IMR-90 (cell line): ENCODE measurements around the gene HDDC3. TPM values are rescaled to one million over a fixed set of nuclear protein-coding genes. Genes with fewer than 3 reads are reported as not detected.

Source experiments
- ATAC-seq: fragments of 200-7000 bp; cut with Tn5 transposase; 2 replicates; pipeline ENCODE4 v1.9.1; 2020; ENCODE audit warnings: low read depth, mild to moderate bottlenecking, moderate library complexity
- BruUV-seq: library from RNA; stranded (reverse); fragments of 400-500 nt; replicated peaks from 2 replicates; lab custom pipeline; 2021; lab: Mats Ljungman, UMichigan
- CTCF ChIA-PET: fragments of 300-600 bp; formaldehyde crosslinking; extraction: SDS; loops from one replicate; lab custom pipeline; 2021; ENCODE audit warnings: antibody characterized with exemption; lab: Yijun Ruan, JAX
- POLR2A ChIA-PET: fragments of 300-600 bp; sonication (Branson Sonifier 250); formaldehyde crosslinking; loops from one replicate; lab custom pipeline; 2022; ENCODE audit warnings: antibody characterized with exemption; ENCODE audit not compliant: unreplicated experiment; lab: Charles Lee
- DNase-seq: peaks from one replicate; pipeline ENCODE4 v3.0.0; 2013
- H2AFZ ChIP-seq: replicated peaks from 2 replicates; pipeline ENCODE3; 2013; ENCODE audit warnings: low read length, mild to moderate bottlenecking; ENCODE audit not compliant: poor library complexity
- H2AK5ac ChIP-seq: 2 replicates; pipeline ENCODE4 v1.6.1; 2013; ENCODE audit warnings: low read depth, low read length, inconsistent platforms
- H2AK9ac ChIP-seq: replicated peaks from 2 replicates; pipeline ENCODE3; 2013; ENCODE audit warnings: mild to moderate bottlenecking, low read depth, low read length, moderate library complexity; ENCODE audit not compliant: poor library complexity
- H2BK120ac ChIP-seq: 2 replicates; pipeline ENCODE4 v1.6.1; 2013; ENCODE audit warnings: low read depth, low read length, inconsistent platforms
- H2BK15ac ChIP-seq: 3 replicates; pipeline ENCODE4 v1.6.1; 2013; ENCODE audit warnings: low read depth, low read length, inconsistent platforms
- H2BK20ac ChIP-seq: 2 replicates; pipeline ENCODE4 v1.6.1; 2013; ENCODE audit warnings: low read depth, mild to moderate bottlenecking, inconsistent platforms, low read length, moderate library complexity
- H2BK5ac ChIP-seq: 2 replicates; pipeline ENCODE4 v1.6.1; 2013; ENCODE audit warnings: mild to moderate bottlenecking, low read depth, low read length, inconsistent platforms; ENCODE audit not compliant: poor library complexity, severe bottlenecking
- H3K14ac ChIP-seq: replicated peaks from 2 replicates; pipeline ENCODE4 v1.6.1; 2013; ENCODE audit warnings: low read depth, low read length, inconsistent platforms
- H3K18ac ChIP-seq: 2 replicates; pipeline ENCODE4 v1.6.1; 2013; ENCODE audit warnings: low read depth, low read length, control low read depth
- H3K23ac ChIP-seq: 2 replicates; pipeline ENCODE4 v1.6.1; 2013; ENCODE audit warnings: low read depth, low read length, inconsistent platforms
- H3K27ac ChIP-seq: 2 replicates; pipeline ENCODE4 v1.5.1; 2013; ENCODE audit warnings: mild to moderate bottlenecking, control low read depth, low read length; ENCODE audit not compliant: insufficient read depth
- H3K27me3 ChIP-seq: 2 replicates; pipeline ENCODE4 v1.6.1; 2013; ENCODE audit warnings: low read length; ENCODE audit not compliant: control insufficient read depth, insufficient read depth
- H3K36me3 ChIP-seq: 2 replicates; pipeline ENCODE4 v1.6.1; 2013; ENCODE audit warnings: low read length, mixed read lengths; ENCODE audit not compliant: control insufficient read depth, insufficient read depth
- H3K4ac ChIP-seq: 2 replicates; pipeline ENCODE4 v1.6.1; 2013; ENCODE audit warnings: low read depth, low read length, inconsistent platforms
- H3K4me1 ChIP-seq: 2 replicates; pipeline ENCODE4 v1.6.1; 2013; ENCODE audit warnings: low read length, mixed read lengths; ENCODE audit not compliant: control insufficient read depth, insufficient read depth
- H3K4me2 ChIP-seq: 2 replicates; pipeline ENCODE4 v1.6.1; 2013; ENCODE audit warnings: low read depth, mild to moderate bottlenecking, control low read depth, low read length, moderate library complexity
- H3K4me3 ChIP-seq: 2 replicates; pipeline ENCODE4 v1.5.1; 2013; ENCODE audit warnings: low read depth, mild to moderate bottlenecking, control low read depth, low read length, moderate library complexity; ENCODE audit not compliant: insufficient read depth
- H3K56ac ChIP-seq: 2 replicates; pipeline ENCODE4 v1.6.1; 2013; ENCODE audit warnings: low read length, inconsistent platforms; ENCODE audit not compliant: insufficient read depth; ENCODE audit errors: extremely low read depth
- H3K79me1 ChIP-seq, 2 experiments: 2 replicates each; pipeline ENCODE4 v1.6.1; 2013; ENCODE audit warnings: low read length in 2 of 2, inconsistent platforms in 1 of 2, low read depth in 1 of 2
- H3K9ac ChIP-seq: 2 replicates; pipeline ENCODE4 v1.6.1; 2013; ENCODE audit warnings: low read depth, low read length, control low read depth
- H3K9me1 ChIP-seq: 2 replicates; pipeline ENCODE4 v1.6.1; 2013; ENCODE audit warnings: low read length, inconsistent platforms; ENCODE audit not compliant: insufficient read depth
- H3K9me3 ChIP-seq: 2 replicates; pipeline ENCODE4 v1.6.1; 2013; ENCODE audit warnings: low read length; ENCODE audit not compliant: control insufficient read depth, insufficient read depth
- H4K20me1 ChIP-seq: 2 replicates; pipeline ENCODE4 v1.6.1; 2013; ENCODE audit warnings: low read length, inconsistent platforms; ENCODE audit not compliant: insufficient read depth
- H4K5ac ChIP-seq: 2 replicates; pipeline ENCODE4 v1.6.1; 2013; ENCODE audit warnings: mild to moderate bottlenecking, low read depth, low read length, control low read depth
- H4K8ac ChIP-seq, 2 experiments: 2 replicates each; pipeline ENCODE4 v1.6.1; 2013; ENCODE audit warnings: low read depth in 2 of 2, low read length in 2 of 2, control low read depth in 1 of 2, inconsistent platforms in 1 of 2
- H4K91ac ChIP-seq: 2 replicates; pipeline ENCODE4 v1.6.1; 2013; ENCODE audit warnings: low read depth, low read length, inconsistent platforms; ENCODE audit not compliant: insufficient read depth
- NFE2L2 ChIP-seq: fragments of 150-350 bp; IDR thresholded peaks from 2 replicates; pipeline ENCODE4 v1.6.1; 2016; ENCODE audit warnings: low read depth, mild to moderate bottlenecking, low read length
- WGBS, 2 experiments: methylation state at CpG; one replicate each; pipeline versions ENCODE4 v1.1.5 to v1.1.7; 2013; ENCODE audit warnings: missing lambda C conversion rate in 2 of 2; ENCODE audit not compliant: insufficient read length in 1 of 2; ENCODE audit errors: extremely low coverage in 2 of 2; 5-methylcytosine and 5-hydroxymethylcytosine counted together
- dilution Hi-C: fragments of 300-500 bp; cut with HindIII; formaldehyde crosslinking; loops from one replicate; pipeline ENCODE4 v1.14.3; 2018; ENCODE audit warnings: low sequenced_read_pairs; ENCODE audit not compliant: unreplicated experiment
- in situ Hi-C: fragments of 300-500 bp; cut with MboI; formaldehyde crosslinking; loops from 3 replicates; pipeline ENCODE4 v1.14.3; 2019; ENCODE audit warnings: low sequenced_read_pairs, inconsistent platforms, mixed read lengths
- intact Hi-C: fragments of 100-400 bp; cut with micrococcal nuclease; formaldehyde crosslinking; loops from 2 replicates; pipeline ENCODE4 v1.10.0; 2022
- polyA plus RNA-seq, 3 experiments: library from polyadenylated mRNA; depleted of rRNA; stranded (reverse); fragments of >200 nt; gene quantifications; 2 replicates each; pipeline ENCODE4 v1.2.3, GENCODE V29; 2012; ENCODE audit warnings: low replicate concordance in 1 of 3
- total RNA-seq: library from RNA; depleted of rRNA; stranded (reverse); fragments of >200 nt; gene quantifications from 2 replicates; pipeline ENCODE4 v1.2.3, GENCODE V29; 2012

Gene HDDC3
- total and polyA plus RNA-seq, 2 of the 4 experiments (the other 2 are of a cell fraction), result 7.9 to 10.7 TPM

DNA sequence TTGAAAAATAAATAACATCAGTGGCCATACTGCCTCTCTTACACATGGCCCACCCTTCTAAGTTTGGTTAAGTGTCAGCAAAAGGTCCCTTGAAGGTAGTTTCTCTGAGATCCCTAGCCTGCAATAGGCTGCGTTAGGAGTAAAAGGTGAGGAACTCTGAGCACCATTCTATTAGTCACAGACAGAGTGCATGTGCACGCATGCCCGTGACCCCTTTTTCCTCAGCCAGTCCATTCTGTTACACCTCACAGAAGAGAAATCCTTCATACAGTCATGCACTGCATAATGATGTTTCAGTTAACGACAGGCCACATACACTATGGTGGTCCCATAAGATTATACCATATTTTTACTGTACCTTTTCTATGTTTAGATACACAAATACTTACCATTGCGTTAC, 34.9 kb upstream of the HDDC3 start:
- ATAC-seq, result no peak
- Histone ChIP-seq H4K91ac (no peak overlapping the region), H3K36me3 (peaks cover 26% of the 10 kb centered on the region), H4K20me1 (no peaks in the 10 kb centered on the region), H2BK5ac (no peak overlapping the region), H3K27ac (no peak overlapping the region), H3K9me1 (0 out of 2 replicates have a peak, but pooled peaks cover 5% of the 10 kb centered on the region), H3K23ac (no peak overlapping the region), H4K5ac (no peak overlapping the region), H3K27me3 (no peaks in the 10 kb centered on the region), H3K18ac (no peak overlapping the region), H2BK15ac (no peak overlapping the region), H3K56ac (no peak overlapping the region), H2BK20ac (no peak overlapping the region), H3K4me3 (no peak overlapping the region), H2BK120ac (no peak overlapping the region), H2AK9ac (no peak overlapping the region), H3K14ac (no peak overlapping the region), H2AK5ac (no peak overlapping the region), H3K4me2 (no peak overlapping the region), H3K9me3 (no peaks in the 10 kb centered on the region), H2AFZ (no peak overlapping the region), H3K9ac (no peak overlapping the region), H3K79me1 (peaks cover 11 to 28% of the 10 kb centered on the region in 2 experiments), H3K4ac (no peak overlapping the region), H3K4me1 (no peaks in the 10 kb centered on the region), H4K8ac (no peak overlapping the region)
- in situ Hi-C loops, result no loop called here
- ChIA-PET CTCF (interaction anchor here (1.5 to 2.0 kb wide), 2 partner anchors 10 to 11 kb away, joined by 5 to 7 read pairs; no protein-coding TSS in a partner anchor), POLR2A (no interaction called here)
- dilution Hi-C loops, result no loop called here
- 100% methylated on average over 2 of the region's 5 CpGs; no CpG with 5 or more reads in 1 of the 2 experiments for WGBS, 2 experiments
- intact Hi-C loops, result no loop called here
- no peak for TF ChIP-seq NFE2L2
- BruUV-seq, result no TSS peak
- no peak for DNase-seq
